ENCODE data around the gene DNAI4.

DNAI4 gene

DNA sequence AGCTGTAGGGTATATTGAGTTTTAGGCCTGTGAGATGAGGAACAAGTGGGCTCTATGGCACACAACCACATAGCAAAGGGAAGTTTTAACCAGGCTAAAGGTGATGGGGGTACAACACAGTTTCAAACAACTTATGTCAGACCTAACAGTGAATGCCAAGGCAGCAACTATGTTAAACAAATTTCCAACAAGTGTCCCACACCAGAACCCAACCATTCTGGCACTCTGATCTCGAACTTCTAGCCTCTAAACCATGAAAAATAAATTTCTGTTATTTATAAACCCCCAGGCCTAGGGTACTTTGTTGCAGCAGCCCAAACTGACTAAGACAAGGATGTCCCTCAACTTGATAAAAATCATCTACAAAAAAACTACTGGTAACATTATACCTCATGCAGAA, 71.3 kb downstream of the DNAI4 start:
- TF ChIP-seq, protein P1, sequence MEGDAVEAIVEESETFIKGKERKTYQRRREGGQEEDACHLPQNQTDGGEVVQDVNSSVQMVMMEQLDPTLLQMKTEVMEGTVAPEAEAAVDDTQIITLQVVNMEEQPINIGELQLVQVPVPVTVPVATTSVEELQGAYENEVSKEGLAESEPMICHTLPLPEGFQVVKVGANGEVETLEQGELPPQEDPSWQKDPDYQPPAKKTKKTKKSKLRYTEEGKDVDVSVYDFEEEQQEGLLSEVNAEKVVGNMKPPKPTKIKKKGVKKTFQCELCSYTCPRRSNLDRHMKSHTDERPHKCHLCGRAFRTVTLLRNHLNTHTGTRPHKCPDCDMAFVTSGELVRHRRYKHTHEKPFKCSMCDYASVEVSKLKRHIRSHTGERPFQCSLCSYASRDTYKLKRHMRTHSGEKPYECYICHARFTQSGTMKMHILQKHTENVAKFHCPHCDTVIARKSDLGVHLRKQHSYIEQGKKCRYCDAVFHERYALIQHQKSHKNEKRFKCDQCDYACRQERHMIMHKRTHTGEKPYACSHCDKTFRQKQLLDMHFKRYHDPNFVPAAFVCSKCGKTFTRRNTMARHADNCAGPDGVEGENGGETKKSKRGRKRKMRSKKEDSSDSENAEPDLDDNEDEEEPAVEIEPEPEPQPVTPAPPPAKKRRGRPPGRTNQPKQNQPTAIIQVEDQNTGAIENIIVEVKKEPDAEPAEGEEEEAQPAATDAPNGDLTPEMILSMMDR (conservative IDR thresholded peaks at IDR 0.05): no peak
- no peak overlapping the region for H3K27ac ChIP-seq

DNA sequence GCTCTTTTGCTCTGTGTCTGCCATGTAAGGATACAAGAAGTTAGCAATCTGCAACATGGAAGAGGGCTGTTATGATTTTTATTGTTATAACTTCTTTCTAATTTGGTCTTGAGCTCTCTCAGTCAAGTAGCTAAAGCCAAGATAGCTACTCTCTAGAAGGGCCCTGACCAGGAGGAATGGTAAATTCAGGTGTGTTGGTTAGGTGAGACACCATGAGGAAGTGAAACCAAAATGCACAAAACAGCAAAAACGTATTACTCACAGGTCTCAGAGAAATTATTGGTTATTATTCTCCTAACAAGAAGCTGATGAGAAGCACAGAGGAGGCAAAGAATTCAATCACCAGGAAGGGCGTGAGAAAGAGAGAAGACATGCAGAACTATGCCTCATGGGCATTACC, 71.8 kb downstream of the DNAI4 start:
- TF ChIP-seq, protein P1 (conservative IDR thresholded peaks at IDR 0.05): no peak
- no peak overlapping the region for H3K27ac ChIP-seq

DNA sequence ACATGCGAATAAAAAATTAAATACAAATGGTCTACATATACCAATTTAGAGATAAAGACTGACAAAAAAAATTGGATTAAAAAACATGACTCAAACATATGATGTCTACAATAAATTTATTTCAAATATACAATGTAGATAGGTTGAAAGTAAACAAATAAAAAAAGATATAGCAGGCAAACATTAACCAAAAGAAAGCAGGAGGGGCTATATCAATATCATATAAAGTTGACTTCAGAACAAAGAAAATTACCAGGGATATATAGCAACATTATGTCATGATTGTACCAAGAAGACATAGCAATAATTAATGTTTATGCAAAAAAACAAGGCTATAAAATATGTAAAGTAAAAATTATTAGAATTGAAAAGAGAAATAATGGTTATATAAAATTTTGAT, 73.7 kb downstream of the DNAI4 start:
- H3K27ac ChIP-seq: no peak overlapping the region
- TF ChIP-seq, protein P1 (conservative IDR thresholded peaks at IDR 0.05): no peak

DNA sequence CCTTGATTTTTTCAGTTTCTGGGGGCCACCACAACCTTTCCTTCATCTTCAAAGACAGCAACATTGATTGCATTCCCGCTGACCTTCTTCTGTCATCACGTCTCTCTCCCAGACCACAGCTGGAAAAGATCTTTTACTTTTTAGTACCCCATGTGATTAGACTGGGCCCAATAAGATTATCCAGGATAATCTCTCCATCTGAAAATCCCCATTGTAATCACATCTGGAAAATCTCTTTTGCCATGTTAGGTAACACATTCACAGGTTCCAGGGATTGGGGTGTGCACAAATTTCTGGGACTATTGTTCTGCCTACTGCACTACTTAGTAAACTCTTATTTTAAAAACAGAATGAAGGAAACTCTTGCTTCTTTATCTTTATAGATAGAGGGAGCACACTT, 76.5 kb downstream of the DNAI4 start:
- H3K27ac ChIP-seq: no peak overlapping the region

DNA sequence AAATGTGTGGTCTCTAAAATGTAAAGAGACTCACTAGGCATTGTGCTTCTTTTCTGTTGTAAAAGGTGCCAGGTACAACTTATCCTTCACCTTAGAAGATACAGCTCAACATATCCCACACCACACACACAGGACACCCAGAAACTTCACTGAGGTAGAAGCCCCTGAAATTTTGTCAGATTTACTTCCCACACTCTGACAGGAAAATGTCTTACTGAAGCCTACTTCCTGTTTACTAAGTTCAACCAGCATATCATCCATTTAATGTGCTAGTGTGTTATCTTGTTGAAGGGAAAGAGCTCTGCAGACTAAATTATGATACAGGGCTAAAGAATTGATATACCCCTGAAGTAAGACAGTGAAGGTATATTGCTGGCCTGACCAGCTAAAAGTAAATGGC, 83.7 kb downstream of the DNAI4 start:
- TF ChIP-seq, protein P1 (conservative IDR thresholded peaks at IDR 0.05): no peak

More for the DNA sequence above, 76.5 kb downstream of the DNAI4 start:
- TF ChIP-seq, protein P1 (conservative IDR thresholded peaks at IDR 0.05): no peak

DNA sequence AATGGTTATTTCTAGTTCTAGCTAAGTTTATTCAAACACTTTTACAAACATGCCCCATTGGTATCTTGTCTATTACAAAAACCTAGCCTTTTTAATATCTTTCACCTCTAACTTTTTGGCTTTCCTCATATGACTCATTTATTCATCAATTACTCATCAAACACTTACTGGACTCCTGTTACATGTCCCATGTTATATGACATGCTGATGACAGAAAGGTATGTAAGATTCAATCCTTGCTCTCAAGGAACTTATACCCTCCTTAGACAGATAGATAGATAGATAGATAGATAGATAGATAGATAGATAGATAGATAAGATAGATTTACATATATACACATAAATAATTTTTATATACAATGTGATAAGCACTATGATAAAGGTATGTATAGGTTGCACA, 89.7 kb downstream of the DNAI4 start:
- TF ChIP-seq, protein P1 (conservative IDR thresholded peaks at IDR 0.05): no peak
- H3K27ac ChIP-seq: no peak overlapping the region

More for the DNA sequence above, 83.7 kb downstream of the DNAI4 start:
- no peak overlapping the region for H3K27ac ChIP-seq

DNA sequence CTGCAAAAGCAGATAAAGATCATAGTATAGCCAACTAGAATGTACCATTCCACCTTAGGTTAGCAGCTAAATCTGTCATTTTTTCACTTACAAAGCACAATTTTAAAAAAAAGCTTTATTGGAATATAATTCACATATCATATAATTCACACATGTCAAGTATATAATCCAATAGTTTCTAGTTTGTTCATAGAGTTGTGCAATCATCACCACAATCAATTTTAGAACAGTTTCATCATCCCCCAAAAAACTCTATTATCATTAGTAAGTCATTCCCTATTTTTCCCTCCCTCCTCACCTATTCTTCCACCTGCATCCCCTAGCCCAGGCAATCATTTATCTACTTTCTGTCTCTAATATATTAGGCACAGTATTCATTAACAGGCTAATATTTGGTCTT, 91.5 kb downstream of the DNAI4 start:
- no peak overlapping the region for H3K27ac ChIP-seq
- TF ChIP-seq, protein P1 (conservative IDR thresholded peaks at IDR 0.05): no peak
